K562 (cell line): Measurements from ENCODE around the gene VPS26A. TPM values are rescaled to one million over a fixed set of nuclear protein-coding genes. Genes with fewer than 3 reads are reported as not detected.

Source experiments
- ARID3B ChIP-seq: fragments of 250-450 bp; sonication (Bioruptor Pico); IDR thresholded peaks from 2 replicates; pipeline ENCODE4 v1.4.0; 2020; ENCODE audit warnings: borderline replicate concordance
- ATF7 ChIP-seq: fragments of 450-650 bp; IDR thresholded peaks from 2 replicates; pipeline ENCODE4 v1.7.1; 2014; ENCODE audit warnings: mild to moderate bottlenecking, moderate library complexity
- E4F1 ChIP-seq: fragments of 250-450 bp; sonication (Bioruptor Pico); IDR thresholded peaks from 2 replicates; pipeline ENCODE4 v1.5.0; 2021; ENCODE audit warnings: mild to moderate bottlenecking, borderline replicate concordance
- EHMT2 ChIP-seq: fragments of 450-650 bp; IDR thresholded peaks from 2 replicates; pipeline ENCODE4 v1.6.1; 2018; ENCODE audit warnings: antibody characterized with exemption
- GATAD2A ChIP-seq: fragments of 450-650 bp; IDR thresholded peaks from 2 replicates; pipeline ENCODE4 v1.6.1; 2017
- HDAC8 ChIP-seq: fragments of 450-650 bp; IDR thresholded peaks from 2 replicates; pipeline ENCODE4 v1.6.1; 2016; ENCODE audit warnings: mild to moderate bottlenecking, missing genetic modification characterization, moderate library complexity, missing compliant biosample characterization
- HES1 ChIP-seq: fragments of 450-650 bp; IDR thresholded peaks from 2 replicates; pipeline ENCODE4 v1.6.1; 2016; ENCODE audit warnings: low read depth, mild to moderate bottlenecking, moderate library complexity
- IRF9 ChIP-seq: fragments of 450-650 bp; IDR thresholded peaks from 2 replicates; pipeline ENCODE4 v1.6.1; 2016; ENCODE audit warnings: missing biosample characterization, missing genetic modification characterization
- PHF8 ChIP-seq: fragments of 200-600 bp; sonication (generic); IDR thresholded peaks from 2 replicates; pipeline ENCODE4 v1.6.1; 2012; ENCODE audit warnings: mixed run types, mild to moderate bottlenecking, inconsistent platforms, low read length, moderate library complexity, borderline replicate concordance
- PKNOX1 ChIP-seq: fragments of 450-650 bp; IDR thresholded peaks from 2 replicates; pipeline ENCODE4 v1.6.1; 2016
- POLR3G ChIP-seq: IDR thresholded peaks from 2 replicates; pipeline ENCODE4 v1.6.1; 2011; ENCODE audit not compliant: insufficient read length, insufficient replicate concordance; ENCODE audit errors: extremely low read depth
- SMAD2 ChIP-seq: fragments of 150-350 bp; IDR thresholded peaks from 2 replicates; pipeline ENCODE4 v1.6.1; 2014; ENCODE audit warnings: low read depth, mild to moderate bottlenecking, low read length
- TFE3 ChIP-seq: fragments of 450-650 bp; formaldehyde crosslinking; IDR thresholded peaks from 2 replicates; pipeline ENCODE4 v1.4.0; 2020; ENCODE audit warnings: mild to moderate bottlenecking, mixed read lengths
- XRCC4 ChIP-seq: IDR thresholded peaks from one replicate; pipeline ENCODE4 v1.6.1; 2011; ENCODE audit not compliant: insufficient read depth, insufficient read length; ENCODE audit errors: extremely low read depth
- ZC3H4 ChIP-seq: sonication (generic); formaldehyde crosslinking; IDR thresholded peaks from 2 replicates; pipeline ENCODE4 v1.9.0; 2021; ENCODE audit warnings: missing genetic modification reagents, borderline replicate concordance
- ZNF217 ChIP-seq: sonication (generic); formaldehyde crosslinking; IDR thresholded peaks from 2 replicates; pipeline ENCODE4 v1.8.0; 2022; ENCODE audit warnings: mild to moderate bottlenecking, missing genetic modification reagents
- ZNF444 ChIP-seq: fragments of 250-450 bp; sonication (Bioruptor Pico); IDR thresholded peaks from 2 replicates; pipeline ENCODE4 v1.4.0; 2020; ENCODE audit warnings: mild to moderate bottlenecking, moderate library complexity
- polyA plus RNA-seq, 8 experiments: library from polyadenylated mRNA; depleted of rRNA in 4 of 8; stranded (reverse) in 5 of 8; unstranded in 3 of 8; fragments of >200 nt; fragmentation: Nextera tagmentation in 2 of 8; fragmentation: Illumina TruSeq in 1 of 8; extraction: Ambion mirVana in 2 of 8; extraction: Trizol in 1 of 8; gene quantifications; 2 replicates each; pipeline versions ENCODE4 v1.2.1 to v1.2.3, GENCODE V29; 2011 to 2014; ENCODE audit warnings: inconsistent platforms in 1 of 8, missing spikeins in 1 of 8
- total RNA-seq, 7 experiments: library from RNA; depleted of rRNA in 6 of 7; stranded (reverse); fragments of >200 nt in 6 of 7; fragmentation: Illumina TruSeq in 2 of 7; extraction: Trizol in 2 of 7; gene quantifications; 2 replicates each; pipeline versions ENCODE4 v1.2.1 to v1.2.3, GENCODE V29; 2011 to 2021; ENCODE audit warnings: low replicate concordance in 1 of 7

The VPS26A gene
- total and polyA plus RNA-seq, 9 of the 15 experiments (the other 6 are each of a cell fraction or from before 2014, with no cell fraction given) = 47.1 to 137 (median 69.3) TPM

- no peak for TF ChIP-seq E4F1 (CRISPR knock-in tag)
- no peak for TF ChIP-seq SMAD2
- TF ChIP-seq XRCC4 = no peak
- no peak for TF ChIP-seq HES1
- TF ChIP-seq ZC3H4 = peak; percentile 79; the same call in 1 of the 2 replicates
- TF ChIP-seq PHF8 = no peak
- no peak for TF ChIP-seq EHMT2
- TF ChIP-seq ARID3B (CRISPR knock-in tag) = 0 out of 2 replicates have a peak, but pooled peaks have one; percentile 29
- TF ChIP-seq PKNOX1 = no peak
- TF ChIP-seq HDAC8 (tag) = no peak
- TF ChIP-seq ZNF444 (CRISPR knock-in tag) = no peak
- no peak for TF ChIP-seq TFE3 (CRISPR knock-in tag)
- no peak for TF ChIP-seq POLR3G
- TF ChIP-seq ZNF217 (CRISPR knock-in tag) = no peak
- TF ChIP-seq ATF7 = no peak
- TF ChIP-seq GATAD2A = no peak
- no peak for TF ChIP-seq IRF9
These were observed 55.2 kb downstream of the VPS26A start (continued) for GRCh38 chr10:69179089-69179742.
